HG03064 (cell line): Measurements from ENCODE around the gene RSU1.
A peak's percentile ranks its signal among the peaks of the same experiment; 100 is the strongest.

Experiments used
- ATAC-seq: cut with Tn5 transposase; IDR thresholded peaks from one replicate; pipeline ENCODE4 v1.9.1; 2021; ENCODE audit warnings: low read depth; ENCODE audit not compliant: unreplicated experiment

RSU1 gene

GRCh38 chr10:16612981-16613355 is 204.3 kb downstream of the RSU1 start:
- ATAC-seq = no peak

GRCh38 chr10:16612115-16612980 is 204.9 kb downstream of the RSU1 start:
- ATAC-seq = no peak

DNA sequence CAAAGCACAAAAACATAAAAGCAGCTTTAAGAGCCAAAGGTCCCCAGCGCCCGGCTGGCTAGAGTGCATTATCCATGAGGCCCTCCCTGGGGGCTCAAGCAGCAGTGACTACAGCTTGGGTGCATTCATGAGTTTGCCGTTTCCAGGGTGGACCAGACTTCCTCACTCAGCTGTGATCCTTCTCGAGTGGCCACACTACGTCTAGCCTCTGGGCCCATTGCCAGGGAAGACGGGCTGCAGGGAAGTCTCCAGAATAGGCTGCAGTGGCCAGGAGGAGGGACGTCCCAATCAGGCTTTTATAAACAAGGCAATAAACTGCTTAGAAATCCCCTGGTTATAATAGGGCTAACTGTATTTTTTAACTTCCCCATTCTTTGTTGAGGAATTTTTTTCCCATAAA is 206.2 kb downstream of the RSU1 start:
- ATAC-seq = no peak

DNA sequence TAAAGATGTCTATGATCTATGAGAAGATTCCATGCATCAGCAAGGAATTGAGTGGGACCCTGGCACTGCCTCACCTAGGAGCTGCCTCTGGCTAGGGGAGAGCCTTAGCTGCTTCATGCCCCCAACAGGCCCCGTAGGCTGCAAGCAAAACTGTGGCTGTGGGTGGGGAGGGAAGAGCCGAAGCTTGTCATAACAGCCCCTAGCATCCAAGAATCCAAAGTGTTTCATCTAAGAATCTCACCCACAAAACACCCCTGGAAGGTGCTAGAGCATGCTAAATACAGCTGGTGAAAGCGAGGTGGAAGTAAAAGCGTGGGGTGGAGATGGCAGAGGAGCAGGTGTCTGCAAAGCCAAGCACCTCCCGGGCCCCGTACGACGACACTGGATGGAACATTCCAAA is 208.0 kb downstream of the RSU1 start:
- no peak for ATAC-seq

- no peak for ATAC-seq
Measured at GRCh38 chr10:16606923-16607322, 210.3 kb downstream of the RSU1 start.

GRCh38 chr10:16606421-16606820 is 210.8 kb downstream of the RSU1 start:
- ATAC-seq = no peak

DNA sequence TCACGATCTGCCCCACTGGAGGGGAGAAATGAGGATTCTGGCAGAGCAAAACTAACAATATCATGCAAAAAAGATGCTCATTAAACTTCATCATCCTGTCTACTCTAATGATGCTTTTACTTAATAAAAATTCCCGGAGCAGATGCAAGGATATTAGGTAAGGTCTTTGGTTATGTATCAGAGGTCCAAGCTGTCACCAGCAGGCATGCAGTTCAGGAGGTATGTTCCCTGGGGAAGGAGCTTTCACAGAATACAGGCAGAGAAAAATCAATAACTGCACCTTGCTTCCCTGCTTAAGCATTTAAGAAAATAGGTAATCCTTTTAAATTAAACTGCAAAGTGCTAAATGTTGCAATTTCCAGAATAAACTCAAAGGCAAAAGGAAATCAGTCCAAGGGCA is 213.9 kb downstream of the RSU1 start:
- ATAC-seq = no peak

DNA sequence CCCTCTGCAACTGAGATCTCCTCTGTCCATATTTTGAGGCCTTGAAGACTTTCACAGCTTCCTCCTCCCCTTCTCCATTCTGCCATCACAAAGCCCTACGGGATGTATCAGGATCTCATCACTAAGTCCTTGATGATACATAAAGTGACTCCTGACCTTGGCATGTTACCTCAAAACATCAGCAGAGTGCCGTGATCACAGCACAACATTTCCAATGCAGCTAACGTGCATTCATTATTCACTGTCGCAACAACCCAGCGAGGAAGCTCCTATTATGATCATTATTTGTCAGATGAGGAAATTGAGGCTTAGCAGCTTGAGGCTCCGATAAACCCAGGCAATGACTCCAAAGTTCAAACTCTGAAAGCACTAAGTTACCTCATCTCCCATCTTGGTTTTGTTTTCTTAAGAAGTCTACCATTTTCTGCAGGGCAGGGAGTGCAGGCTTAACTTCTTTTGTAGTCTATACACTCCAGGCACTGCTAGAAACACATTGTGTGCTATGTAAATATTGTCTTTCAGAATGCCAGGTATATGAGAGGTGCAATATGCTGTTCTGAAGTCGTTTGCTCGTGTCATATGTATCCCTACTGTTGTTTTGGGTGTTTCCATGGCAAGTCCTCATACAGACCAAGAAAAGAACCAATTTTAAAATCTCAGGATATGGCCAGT is 215.0 kb downstream of the RSU1 start:
- ATAC-seq = no peak

DNA sequence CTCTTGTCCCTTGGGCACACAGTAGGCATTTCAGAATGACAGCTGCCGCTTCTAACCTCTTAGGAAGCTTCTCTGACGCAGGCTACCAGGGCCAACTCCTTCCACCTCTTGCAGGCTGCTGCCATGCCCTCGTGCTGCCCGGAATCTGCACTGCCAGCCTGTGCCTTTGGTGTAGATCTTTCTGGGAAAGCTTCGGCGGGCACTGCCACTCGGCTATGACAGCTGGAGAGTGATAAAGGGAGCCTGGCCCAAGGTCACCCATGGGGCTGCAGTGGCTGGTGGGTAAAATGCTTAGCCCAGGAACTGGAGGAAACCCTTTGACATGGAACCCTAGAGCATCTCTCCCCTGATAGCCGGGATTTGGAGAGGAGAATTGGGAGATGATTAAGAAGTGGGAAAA is 217.6 kb downstream of the RSU1 start:
- no peak for ATAC-seq

GRCh38 chr10:16597656-16598055 is 219.6 kb downstream of the RSU1 start:
- ATAC-seq = no peak

GRCh38 chr10:16592378-16592777 is 224.8 kb downstream of the RSU1 start:
- ATAC-seq = no peak

DNA sequence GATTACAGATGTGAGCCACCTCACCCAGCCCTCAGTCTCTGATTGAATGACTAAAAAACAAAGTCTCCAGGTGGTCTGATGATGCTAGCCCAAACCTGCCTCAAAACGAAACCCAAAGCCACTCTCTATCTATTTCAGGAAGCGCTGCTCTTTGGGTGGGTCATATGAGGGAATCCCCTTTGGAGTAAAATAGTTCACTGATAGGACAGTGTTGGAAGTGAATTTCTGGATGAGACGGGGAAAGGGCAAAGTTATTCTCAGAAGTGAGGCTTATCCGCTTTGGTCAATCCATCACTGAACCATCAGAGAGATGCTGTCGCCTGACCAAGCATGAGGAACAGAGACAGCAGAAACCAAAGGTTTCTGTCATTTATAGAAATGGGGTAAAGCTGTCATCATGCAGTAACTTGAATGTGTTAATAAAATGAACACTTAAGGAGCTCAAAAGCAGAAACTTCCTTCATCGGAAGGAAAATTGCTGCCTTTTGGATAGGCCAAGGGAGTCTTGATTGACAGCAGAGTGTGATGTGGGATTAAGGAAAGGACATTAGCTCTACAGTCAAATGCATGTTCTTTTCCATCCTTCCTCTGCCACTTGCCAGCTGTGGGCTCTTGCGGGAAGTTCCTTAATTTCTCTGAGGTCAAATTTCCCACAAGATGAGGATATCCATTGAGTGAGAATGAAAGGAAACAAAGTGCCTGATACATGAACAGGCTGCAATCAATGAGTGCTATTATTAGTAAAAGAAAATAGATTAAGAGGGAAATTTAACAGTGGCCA is 230.7 kb downstream of the RSU1 start:
- peak; percentile 83 for ATAC-seq

DNA sequence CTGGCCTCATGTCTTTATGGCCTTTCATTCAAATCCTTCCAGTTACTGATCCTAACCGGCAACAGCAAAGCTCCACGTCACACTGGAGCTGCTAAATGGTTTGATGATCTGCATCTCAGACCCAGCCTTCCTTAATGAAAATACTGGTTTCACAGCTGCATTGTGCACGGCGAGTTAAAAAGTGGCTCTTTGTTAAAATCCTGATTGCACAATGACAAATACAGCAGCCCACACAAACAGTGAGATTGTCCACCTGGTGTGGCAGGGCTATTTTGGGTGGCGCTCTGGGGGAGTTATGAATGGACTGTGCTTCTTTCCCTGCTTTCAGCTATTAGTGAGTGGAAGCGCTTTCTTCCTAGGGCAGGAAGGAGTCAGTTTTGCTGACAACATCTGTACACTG is 232.1 kb downstream of the RSU1 start:
- no peak for ATAC-seq

GRCh38 chr10:16583382-16583781 is 233.8 kb downstream of the RSU1 start:
- ATAC-seq = no peak

DNA sequence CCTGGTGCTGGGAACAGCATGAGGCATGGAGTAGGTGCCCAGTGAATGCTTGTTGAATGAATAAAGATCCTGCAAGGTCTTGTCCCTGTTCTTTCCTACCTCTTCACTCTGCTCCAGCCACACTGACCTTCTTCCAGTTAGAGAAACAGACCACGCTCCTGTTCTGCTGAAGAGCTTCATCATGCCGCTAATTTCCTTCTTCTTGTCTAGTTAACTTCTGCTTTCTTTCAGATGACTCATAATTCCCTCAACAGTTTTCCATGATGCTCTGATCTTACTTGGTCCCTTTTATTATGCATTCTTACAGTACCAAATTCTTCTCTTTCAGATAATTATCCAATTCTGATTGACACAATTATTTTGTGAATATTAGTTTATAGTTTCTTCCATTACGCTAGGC is 236.0 kb downstream of the RSU1 start:
- ATAC-seq = no peak

DNA sequence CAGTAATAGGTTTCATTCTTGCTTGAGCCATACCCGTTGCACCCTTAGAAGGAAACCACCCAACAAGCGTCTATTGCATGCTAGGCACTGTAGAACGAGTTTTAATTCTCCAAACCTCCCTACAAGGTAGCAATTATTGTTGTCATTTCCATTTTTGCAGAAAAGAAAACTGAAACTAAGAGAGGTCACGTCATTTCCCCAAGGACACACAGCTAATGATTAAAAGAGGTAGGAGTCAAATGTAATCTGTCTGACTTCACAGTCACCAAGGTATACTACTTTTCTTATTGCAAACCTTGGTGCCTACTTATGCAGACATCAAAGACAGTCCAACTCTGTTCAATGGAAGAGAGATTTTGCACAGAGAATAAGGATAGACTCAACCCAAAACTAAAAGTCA is 246.5 kb downstream of the RSU1 start:
- peak; percentile 88 for ATAC-seq

DNA sequence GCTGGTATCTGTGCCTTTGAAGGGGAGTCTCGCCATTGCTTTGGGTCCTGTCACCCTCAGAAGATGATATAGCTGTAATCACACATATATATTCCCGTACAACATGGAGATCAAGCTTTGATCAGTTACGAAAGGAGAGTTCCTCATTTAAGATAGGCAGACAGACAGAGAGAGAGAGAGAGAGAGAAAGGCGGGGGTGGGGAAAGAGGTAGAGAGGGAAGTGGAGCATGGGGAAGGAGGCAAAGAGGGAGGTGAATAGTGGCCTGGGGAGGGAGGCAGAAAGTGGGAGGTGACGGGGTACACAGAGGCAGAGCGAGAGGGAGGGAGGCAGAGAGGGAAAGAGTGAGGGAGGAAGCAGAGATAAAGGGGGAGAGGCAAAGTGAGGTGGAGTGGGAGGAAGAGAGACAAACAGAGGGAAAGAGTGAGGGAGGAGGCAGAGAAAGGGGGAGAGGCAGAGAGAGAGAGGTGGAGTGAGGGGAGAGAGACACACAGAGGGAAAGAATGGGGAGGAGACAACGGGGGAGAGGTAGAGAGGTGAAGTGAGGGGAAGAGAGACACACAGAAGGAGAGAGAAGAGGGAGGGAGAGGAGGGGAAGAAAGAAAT is 250.9 kb downstream of the RSU1 start:
- no peak for ATAC-seq

DNA sequence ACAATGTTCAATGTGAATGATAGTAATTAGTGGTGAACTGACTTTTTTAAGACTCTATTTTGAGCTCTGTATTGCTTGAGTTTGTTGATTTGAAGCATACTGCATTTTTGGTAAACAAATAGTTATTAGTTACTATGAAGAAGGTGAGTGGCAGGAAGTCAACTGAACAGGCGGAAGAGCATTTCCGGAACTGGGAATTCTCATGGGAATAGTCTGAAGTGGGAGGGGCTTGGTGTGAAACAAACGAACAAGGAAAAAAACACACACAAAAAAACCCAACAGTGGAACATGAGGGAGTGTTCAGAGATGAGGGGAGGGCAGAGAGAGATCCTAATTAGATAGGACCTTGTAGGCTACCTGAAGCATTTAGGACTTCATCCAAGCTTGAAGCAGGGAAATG is 251.6 kb downstream of the RSU1 start:
- ATAC-seq = no peak

DNA sequence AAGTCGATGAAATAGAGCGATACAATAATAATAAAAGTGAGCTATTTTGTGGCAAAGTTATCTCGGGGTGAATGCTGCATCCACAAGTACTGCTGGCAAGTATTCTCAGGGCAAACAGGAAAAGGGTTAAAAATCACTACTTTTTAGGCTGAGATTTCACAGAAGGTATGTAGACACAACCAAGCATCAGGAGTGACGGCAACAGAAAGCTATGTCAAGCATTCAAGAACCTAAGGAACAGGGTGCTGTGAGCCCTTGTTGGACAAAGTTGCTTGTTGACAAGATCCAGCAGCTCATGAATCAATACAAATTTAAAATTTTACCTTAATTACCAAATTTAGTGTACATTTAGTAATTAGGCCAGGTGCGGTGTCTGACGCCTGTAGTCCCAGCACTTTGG is 254.3 kb downstream of the RSU1 start:
- no peak for ATAC-seq

- no peak for ATAC-seq
Measured at GRCh38 chr10:16559236-16559773, 257.9 kb downstream of the RSU1 start.

- no peak for ATAC-seq
Measured at GRCh38 chr10:16547973-16548372, 269.3 kb downstream of the RSU1 start.
